Kidney (tissue), 14 donors: ENCODE measurements around the gene CACNG8. TPM values are rescaled to one million over a fixed set of nuclear protein-coding genes. Genes with fewer than 3 reads are reported as not detected.

Experiments used
- DNase-seq, 5 donors: peaks; one replicate each; pipeline ENCODE4 v3.0.0-alpha.2; 2013 to 2020
- FAIRE-seq: peaks from 2 replicates; lab custom pipeline; 2012; peaks lifted over from hg19 to GRCh38; lab: Jason Lieb, UNC
- H3K27ac ChIP-seq, 2 donors: one replicate each; pipeline ENCODE4 v1.7.0; 2013; ENCODE audit warnings: low read depth in 2 of 2, low read length in 2 of 2, inconsistent platforms in 1 of 2
- H3K27me3 ChIP-seq: one replicate; pipeline ENCODE4 v1.7.1; 2013; ENCODE audit warnings: low read length, inconsistent platforms; ENCODE audit not compliant: control insufficient read depth, insufficient read depth
- H3K36me3 ChIP-seq, 3 donors: one replicate each; pipeline versions ENCODE4 v1.7.0 to v1.7.1; 2013; ENCODE audit warnings: low read length in 3 of 3, control low read depth in 1 of 3, inconsistent platforms in 1 of 3; ENCODE audit not compliant: insufficient read depth in 3 of 3, control insufficient read depth in 2 of 3
- H3K4me1 ChIP-seq, 3 donors: one replicate each; pipeline versions ENCODE4 v1.7.0 to v1.7.1; 2013; ENCODE audit warnings: low read length in 3 of 3, inconsistent platforms in 1 of 3, low read depth in 1 of 3; ENCODE audit not compliant: control insufficient read depth in 2 of 3, insufficient read depth in 2 of 3
- H3K4me3 ChIP-seq, 3 donors: one replicate each; pipeline versions ENCODE4 v1.7.0 to v1.8.1; 2013; ENCODE audit warnings: low read length in 3 of 3, control low read depth in 1 of 3, inconsistent platforms in 1 of 3
- H3K9ac ChIP-seq, 3 donors: one replicate each; pipeline versions ENCODE4 v1.7.0 to v1.7.1; 2013; ENCODE audit warnings: low read length in 3 of 3, control low read depth in 1 of 3, inconsistent platforms in 1 of 3
- H3K9me3 ChIP-seq, 3 donors: one replicate each; pipeline versions ENCODE4 v1.7.0 to v1.7.1; 2013; ENCODE audit warnings: low read length in 3 of 3, control low read depth in 1 of 3, inconsistent platforms in 1 of 3; ENCODE audit not compliant: control insufficient read depth in 2 of 3, insufficient read depth in 1 of 3
- intact Hi-C: fragments of 100-400 bp; cut with DNase I; formaldehyde crosslinking; loops from one replicate; pipeline ENCODE4 v1.11.1; 2022
- polyA plus RNA-seq: library from polyadenylated mRNA; stranded (reverse); fragments of 350-450 nt; fragmentation: Illumina TruSeq; extraction: RNeasy Lipid Tissue Mini Kit (QIAGEN cat#74804); gene quantifications from one replicate; pipeline ENCODE4 v1.2.3, GENCODE V29; 2014; ENCODE audit warnings: low read depth, low replicate concordance; ENCODE audit not compliant: insufficient read depth
- total RNA-seq: library from RNA; stranded (reverse); fragmentation: NEBNext Ultra II Directional; extraction: Animal tissue kit (Norgen Biotek cat#: 25700); gene quantifications from one replicate; pipeline ENCODE4 v1.2.1, GENCODE V29; 2021
- TF ChIP-seq, protein P1 (sequence below): IDR thresholded peaks from 3 replicates; pipeline ENCODE4 v1.5.1; 2012; ENCODE audit warnings: mild to moderate bottlenecking, moderate library complexity, borderline replicate concordance; ENCODE audit not compliant: insufficient read depth; ENCODE audit errors: extremely low read depth
- donor health status: control.
- donor health status: control.
- donor health status: control.
- donor health status: control.
- donor health status: control.
- donor health status: DM: yes; HTN: yes; CAD: no.
- donor health status: Normal renal cell carcinoma (clear cell type).

Gene CACNG8
- total and polyA plus RNA-seq, 2 donors from 2014 or later = 0.03 TPM; not detected in 1

DNA sequence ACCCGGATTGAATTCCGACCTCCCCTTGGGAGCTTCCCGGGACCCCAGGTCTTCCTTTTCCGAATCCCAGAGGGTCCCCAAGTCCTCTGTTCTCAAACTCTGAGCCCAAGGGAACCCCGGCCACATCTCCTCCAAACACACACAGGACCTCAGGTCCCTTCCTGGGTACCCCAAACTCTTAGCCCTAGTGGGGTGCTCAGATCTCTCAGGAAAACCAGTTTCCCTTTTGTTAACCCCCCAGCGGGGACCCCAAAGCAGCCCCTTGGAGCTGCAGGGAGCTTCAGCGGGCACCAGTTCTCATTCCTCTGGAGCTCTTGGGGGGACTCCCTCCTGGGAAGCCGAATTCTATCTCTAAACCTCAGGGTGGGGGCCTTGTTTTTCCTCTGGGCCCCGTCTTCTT lies 29.5 kb downstream of the CACNG8 start:
- FAIRE-seq (no peak), DNase-seq (no peak)
- H3K27me3 ChIP-seq = peaks cover 3% of the 10 kb centered on the region
- H3K4me1 ChIP-seq = no peaks in the 10 kb centered on the region
- H3K9me3 ChIP-seq = no peaks in the 10 kb centered on the region
- no peak overlapping the region for H3K9ac ChIP-seq
- H3K27ac ChIP-seq = no peak overlapping the region
- H3K4me3 ChIP-seq = no peak overlapping the region
- intact Hi-C loops = no loop called here
- TF ChIP-seq, protein P1, sequence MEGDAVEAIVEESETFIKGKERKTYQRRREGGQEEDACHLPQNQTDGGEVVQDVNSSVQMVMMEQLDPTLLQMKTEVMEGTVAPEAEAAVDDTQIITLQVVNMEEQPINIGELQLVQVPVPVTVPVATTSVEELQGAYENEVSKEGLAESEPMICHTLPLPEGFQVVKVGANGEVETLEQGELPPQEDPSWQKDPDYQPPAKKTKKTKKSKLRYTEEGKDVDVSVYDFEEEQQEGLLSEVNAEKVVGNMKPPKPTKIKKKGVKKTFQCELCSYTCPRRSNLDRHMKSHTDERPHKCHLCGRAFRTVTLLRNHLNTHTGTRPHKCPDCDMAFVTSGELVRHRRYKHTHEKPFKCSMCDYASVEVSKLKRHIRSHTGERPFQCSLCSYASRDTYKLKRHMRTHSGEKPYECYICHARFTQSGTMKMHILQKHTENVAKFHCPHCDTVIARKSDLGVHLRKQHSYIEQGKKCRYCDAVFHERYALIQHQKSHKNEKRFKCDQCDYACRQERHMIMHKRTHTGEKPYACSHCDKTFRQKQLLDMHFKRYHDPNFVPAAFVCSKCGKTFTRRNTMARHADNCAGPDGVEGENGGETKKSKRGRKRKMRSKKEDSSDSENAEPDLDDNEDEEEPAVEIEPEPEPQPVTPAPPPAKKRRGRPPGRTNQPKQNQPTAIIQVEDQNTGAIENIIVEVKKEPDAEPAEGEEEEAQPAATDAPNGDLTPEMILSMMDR = no peak
- H3K36me3 ChIP-seq = no peaks in the 10 kb centered on the region

DNA sequence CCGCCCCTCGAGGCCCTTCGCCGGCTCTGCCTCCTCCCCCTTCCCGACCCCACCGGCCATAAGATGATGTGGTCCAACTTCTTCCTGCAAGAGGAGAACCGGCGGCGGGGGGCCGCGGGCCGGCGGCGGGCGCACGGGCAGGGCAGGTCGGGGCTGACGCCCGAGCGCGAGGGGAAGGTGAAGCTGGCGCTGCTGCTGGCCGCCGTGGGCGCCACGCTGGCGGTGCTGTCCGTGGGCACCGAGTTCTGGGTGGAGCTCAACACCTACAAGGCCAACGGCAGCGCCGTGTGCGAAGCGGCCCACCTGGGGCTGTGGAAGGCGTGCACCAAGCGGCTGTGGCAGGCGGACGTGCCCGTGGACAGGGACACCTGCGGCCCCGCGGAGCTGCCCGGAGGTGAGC lies 30.1 kb downstream of the CACNG8 start:
- Histone ChIP-seq H3K4me3 (no peak overlapping the region), H3K9me3 (no peaks in the 10 kb centered on the region), H3K36me3 (no peaks in the 10 kb centered on the region), H3K27me3 (peaks cover 3% of the 10 kb centered on the region), H3K9ac (no peak overlapping the region), H3K27ac (no peak overlapping the region), H3K4me1 (no peaks in the 10 kb centered on the region)
- intact Hi-C loops = no loop called here
- FAIRE-seq (no peak), DNase-seq (peak in 1 of 5 donors; percentile 40)
- TF ChIP-seq, protein P1 = no peak

DNA sequence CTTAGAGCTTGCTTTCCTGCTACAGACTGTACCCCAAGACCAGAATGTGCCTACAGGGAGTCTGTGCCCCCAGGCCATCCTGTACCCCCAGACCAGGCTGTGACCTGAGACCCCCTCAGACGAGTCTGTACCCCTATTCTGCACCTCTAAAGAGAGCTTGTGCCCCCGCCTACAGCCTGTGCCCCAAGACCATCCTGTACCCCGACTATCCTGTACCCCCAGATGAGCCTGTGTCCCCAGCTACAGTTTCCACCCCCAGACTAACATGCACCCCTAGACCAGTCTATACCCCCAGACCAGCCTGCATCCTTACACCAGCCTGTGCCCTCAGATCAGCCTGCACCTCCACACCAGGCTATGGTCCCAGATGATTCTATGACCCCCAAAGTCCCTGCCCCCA lies 30.7 kb downstream of the CACNG8 start:
- Histone ChIP-seq H3K4me3 (no peak overlapping the region), H3K36me3 (no peaks in the 10 kb centered on the region), H3K27me3 (peaks cover 3% of the 10 kb centered on the region), H3K4me1 (no peaks in the 10 kb centered on the region), H3K27ac (no peak overlapping the region), H3K9me3 (no peaks in the 10 kb centered on the region), H3K9ac (no peak overlapping the region)
- TF ChIP-seq, protein P1 = no peak
- no peak for DNase-seq
- no peak for FAIRE-seq
- intact Hi-C loops = no loop called here

DNA sequence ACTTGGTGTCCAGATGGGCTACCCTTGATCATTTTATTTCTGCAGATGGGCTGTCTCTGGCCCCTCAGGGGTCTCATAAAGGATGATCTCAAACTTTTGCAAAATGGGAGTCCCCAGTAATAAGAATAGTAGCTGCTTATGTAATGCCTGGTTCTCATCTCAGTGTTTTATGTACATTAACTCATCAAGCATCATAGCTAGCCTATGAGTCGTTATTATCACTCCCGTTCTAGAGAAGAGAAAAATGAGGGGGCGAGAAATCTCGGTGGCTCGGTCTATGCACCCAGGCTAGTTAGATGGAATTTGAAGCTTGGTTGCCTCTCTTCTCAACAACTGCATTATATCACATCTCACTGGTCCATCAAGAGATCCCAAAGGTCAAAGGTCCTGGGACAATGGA lies 32.1 kb downstream of the CACNG8 start:
- DNase-seq = no peak
- H3K27me3 ChIP-seq = peaks cover 3% of the 10 kb centered on the region
- H3K9ac ChIP-seq = no peak overlapping the region
- TF ChIP-seq, protein P1 = no peak
- no peaks in the 10 kb centered on the region for H3K36me3 ChIP-seq
- H3K27ac ChIP-seq = no peak overlapping the region
- H3K9me3 ChIP-seq = no peaks in the 10 kb centered on the region
- intact Hi-C loops = no loop called here
- H3K4me3 ChIP-seq = no peak overlapping the region
- no peaks in the 10 kb centered on the region for H3K4me1 ChIP-seq
- no peak for FAIRE-seq
